ENCODE results near the gene HPS5.
A peak's percentile ranks its signal among the peaks of the same experiment; 100 is the strongest.
"Not testable (repeated sequence)": the region's sequence is repeated elsewhere in the genome, so short reads cannot be mapped to it uniquely, and the experiment has no call there.

The HPS5 gene

GRCh38 chr11:18330921-18331320 is 9.0 kb upstream of the HPS5 start:
- no peaks in the 10 kb centered on the region for H3K9me3 ChIP-seq (ENCODE audit: control insufficient read depth, insufficient read depth, low read depth, low read length)
- TF ChIP-seq PRDM1 (tag by site-specific recombination; IDR thresholded peaks at IDR 0.05) (peak; percentile 46), ZNF623 (tag by site-specific recombination; IDR thresholded peaks at IDR 0.05) (no peak)
- H3K4me1 ChIP-seq (ENCODE audit: control insufficient read depth, insufficient read depth, low read length), result no peaks in the 10 kb centered on the region
- POLR2A ChIA-PET, result interaction anchor here (1.3 kb wide), 1 partner anchor 9 kb away, joined by 4 read pairs; the partner anchor contains the start of genes GTF2H1 and HPS5
- peaks cover 8 to 73% of the 10 kb centered on the region in 2 experiments for H3K36me3 ChIP-seq (ENCODE audit: control insufficient read depth in 2 of 2, insufficient read depth in 1 of 2, low read length in 2 of 2)
- CTCF ChIA-PET, result interaction anchor here (1.0 kb wide), 1 partner anchor 87 kb away, joined by 3 read pairs; no protein-coding TSS in a partner anchor
- H3K27ac ChIP-seq (ENCODE audit: extremely low read depth, low read depth, low read length), result no peak overlapping the region
- H3K4me3 ChIP-seq (ENCODE audit: low read depth, low read length), result no peak overlapping the region

- no peak overlapping the region for H3K27ac ChIP-seq (ENCODE audit: extremely low read depth, low read depth, low read length)
- ChIA-PET POLR2A (no interaction called here), CTCF (no interaction called here)
- H3K4me1 ChIP-seq (ENCODE audit: control insufficient read depth, insufficient read depth, low read length), result no peaks in the 10 kb centered on the region
- H3K4me3 ChIP-seq (ENCODE audit: low read depth, low read length), result no peak overlapping the region
- no peaks in the 10 kb centered on the region for H3K9me3 ChIP-seq (ENCODE audit: control insufficient read depth, insufficient read depth, low read depth, low read length)
- TF ChIP-seq SP3 (tag by site-specific recombination; IDR thresholded peaks at IDR 0.05) (no peak), ZNF18 (tag by site-specific recombination; IDR thresholded peaks at IDR 0.05) (no peak), ZNF580 (tag by site-specific recombination; IDR thresholded peaks at IDR 0.05) (no peak), ZNF555 (tag by site-specific recombination; conservative IDR thresholded peaks at IDR 0.05) (no peak), ZNF335 (tag by site-specific recombination; conservative IDR thresholded peaks at IDR 0.05) (no peak)
- H3K36me3 ChIP-seq (ENCODE audit: control insufficient read depth in 2 of 2, insufficient read depth in 1 of 2, low read length in 2 of 2), result peaks cover 7 to 75% of the 10 kb centered on the region in 2 experiments; a peak in 2 of 3 replicates
Observed at GRCh38 chr11:18329196-18329870, 7.4 kb upstream of the HPS5 start.

GRCh38 chr11:18324381-18324780 is 2.4 kb upstream of the HPS5 start:
- Histone ChIP-seq H3K9me3 (ENCODE audit: control insufficient read depth, insufficient read depth, low read depth, low read length) (no peaks in the 10 kb centered on the region), H3K36me3 (ENCODE audit: control insufficient read depth in 2 of 2, insufficient read depth in 1 of 2, low read length in 2 of 2) (peaks cover 0 to 40% of the 10 kb centered on the region in 2 experiments; a peak in 1 of 3 replicates), H3K27ac (ENCODE audit: extremely low read depth, low read depth, low read length) (no peak overlapping the region), H3K4me3 (ENCODE audit: low read depth, low read length) (no peak overlapping the region), H3K4me1 (ENCODE audit: control insufficient read depth, insufficient read depth, low read length) (no peaks in the 10 kb centered on the region)
- POLR2A ChIA-PET, result no interaction called here
- TF ChIP-seq ZNF776 (tag by site-specific recombination; IDR thresholded peaks at IDR 0.05; ENCODE audit: borderline replicate concordance), result no peak
- no peak for TF ChIP-seq ZNF184 (tag by site-specific recombination; IDR thresholded peaks at IDR 0.05)
- TF ChIP-seq HOXA7 (CRISPR knock-in tag; IDR thresholded peaks at IDR 0.05; ENCODE audit: borderline replicate concordance), result no peak
- no peak for TF ChIP-seq ZNF791 (tag by site-specific recombination; IDR thresholded peaks at IDR 0.05)
- no peak for TF ChIP-seq ZNF623 (tag by site-specific recombination; IDR thresholded peaks at IDR 0.05)
- no peak for TF ChIP-seq ZNF211 (tag by site-specific recombination; IDR thresholded peaks at IDR 0.05; ENCODE audit: low read depth)
- TF ChIP-seq ZNF629 (tag by site-specific recombination; IDR thresholded peaks at IDR 0.05), result no peak
- TF ChIP-seq ZNF132 (tag by site-specific recombination; IDR thresholded peaks at IDR 0.05; ENCODE audit: borderline replicate concordance), result no peak
- TF ChIP-seq ZBTB6 (tag by site-specific recombination; IDR thresholded peaks at IDR 0.05), result no peak
- TF ChIP-seq KLF16 (tag by site-specific recombination; IDR thresholded peaks at IDR 0.05), result no peak
- no peak for TF ChIP-seq ZNF423 (tag by site-specific recombination; IDR thresholded peaks at IDR 0.05)
- no peak for TF ChIP-seq ZNF2 (tag by site-specific recombination; IDR thresholded peaks at IDR 0.05)
- no peak for TF ChIP-seq ZNF747 (tag by site-specific recombination; IDR thresholded peaks at IDR 0.05)
- TF ChIP-seq ZXDB (tag by site-specific recombination; IDR thresholded peaks at IDR 0.05), result no peak
- CTCF ChIA-PET, result no interaction called here

- H3K9me3 ChIP-seq (ENCODE audit: control insufficient read depth, insufficient read depth, low read depth, low read length); CTCF ChIA-PET; H3K27ac ChIP-seq (ENCODE audit: extremely low read depth, low read depth, low read length); H3K4me3 ChIP-seq (ENCODE audit: low read depth, low read length); POLR2A ChIA-PET; H3K4me1 ChIP-seq (ENCODE audit: control insufficient read depth, insufficient read depth, low read length): not testable (repeated sequence)
- H3K36me3 ChIP-seq (ENCODE audit: control insufficient read depth in 2 of 2, insufficient read depth in 1 of 2, low read length in 2 of 2), result peaks cover 0 to 35% of the 10 kb centered on the region in 2 experiments; a peak in 1 of 3 replicates
Observed at GRCh38 chr11:18323881-18324280, 1.9 kb upstream of the HPS5 start.
